ENCODE measurements around the gene KCNK5. TPM values are rescaled to one million over a fixed set of nuclear protein-coding genes. Genes with fewer than 3 reads are reported as not detected.

The KCNK5 gene
- total RNA-seq, 1 donor from 2014 or later, result 12.0 TPM

DNA sequence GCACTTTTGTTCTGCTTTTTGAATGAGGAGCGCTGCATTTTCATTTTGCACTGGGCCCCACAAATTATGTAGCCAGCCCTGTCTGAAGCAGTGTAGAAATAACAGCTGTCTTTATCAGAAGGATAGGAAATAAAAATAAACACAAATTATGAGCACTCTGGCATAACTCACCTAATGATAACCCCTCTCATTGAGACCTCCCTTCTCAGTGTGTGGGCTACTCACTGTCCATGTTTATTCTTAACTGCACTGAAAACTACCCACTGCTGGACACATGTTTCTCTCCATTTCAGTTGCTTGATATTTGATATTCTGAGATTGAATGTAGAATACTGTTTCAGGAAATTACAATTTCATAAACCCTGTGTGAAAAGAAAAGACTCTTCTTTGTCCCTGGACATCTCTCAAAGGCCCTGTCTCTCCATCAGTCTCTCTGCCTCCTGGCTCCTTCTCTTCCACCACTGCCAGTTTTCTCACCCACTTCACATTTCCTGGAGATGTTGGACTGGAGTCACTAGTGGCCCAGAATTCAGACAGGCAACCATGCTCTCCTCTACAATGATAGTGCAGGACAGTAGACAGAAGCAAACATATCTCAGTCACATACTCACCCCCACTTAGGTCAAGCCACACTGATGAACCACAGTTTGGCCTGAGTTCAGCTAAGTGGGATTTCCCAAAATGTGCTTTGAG, 84.6 kb downstream of the KCNK5 start:
- intact Hi-C loops (cut with micrococcal nuclease), result no loop called here

DNA sequence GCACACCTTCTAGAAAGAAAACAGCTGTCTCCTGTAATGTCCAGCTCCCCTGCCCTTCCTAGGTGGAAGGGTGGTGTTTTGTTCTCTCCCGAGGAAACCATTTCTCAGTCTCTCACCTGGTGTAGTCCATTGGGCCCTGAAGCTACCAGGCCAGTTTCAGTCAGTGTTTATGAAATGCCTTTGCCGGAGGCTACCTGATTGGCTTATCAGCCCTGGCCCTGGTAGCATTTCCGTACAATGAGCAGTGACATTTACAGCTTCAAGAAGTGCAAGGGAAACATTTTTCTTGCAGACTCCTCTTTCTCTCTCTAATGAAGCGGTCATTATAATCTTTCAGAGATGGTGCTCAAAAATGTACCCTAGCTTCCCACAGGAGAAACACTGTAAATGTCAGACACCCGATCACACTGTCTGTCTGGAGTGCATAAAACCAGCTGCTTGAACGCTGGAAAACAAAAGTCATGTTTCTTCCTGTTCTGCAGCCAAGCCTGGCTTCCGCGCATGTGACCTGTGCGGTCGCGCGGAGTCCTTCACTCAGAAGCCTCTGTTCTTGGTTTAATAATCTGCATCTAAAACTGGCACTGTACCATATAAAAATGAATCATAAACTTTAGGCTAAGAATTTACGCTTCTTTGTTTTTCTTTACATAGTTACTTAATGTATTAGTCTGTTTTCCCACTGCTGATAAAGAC, 85.9 kb downstream of the KCNK5 start:
- intact Hi-C loops (cut with micrococcal nuclease), result no loop called here

- intact Hi-C loops (cut with micrococcal nuclease), result no loop called here
Measured at GRCh38 chr6:39140556-39141167, 88.6 kb downstream of the KCNK5 start.

Other genes with a start within 250 kb of the KCNK5 start
- gene GLP1R, start 180.7 kb downstream of the KCNK5 start, total RNA-seq, result not detected in 2 replicates
- gene SAYSD1, start 114.3 kb downstream of the KCNK5 start, total RNA-seq, result 12.9 and 13.1 TPM in 2 replicates
- gene KCNK17, start 84.9 kb upstream of the KCNK5 start, total RNA-seq, result not detected in 2 replicates
- not detected in 2 replicates for gene KCNK16, start 93.2 kb upstream of the KCNK5 start, total RNA-seq

Data from T-helper 1 cell treated with Interleukin-12 subunit alpha and Interleukin-12 subunit beta and Interleukin-4 antibody, amounts not matched to agents 30 ng/mL and 1 ng/mL, for 36 hours (primary cell).